Measurements from ENCODE around the gene PRKAB2.
"Not testable (repeated sequence)": the region's sequence is repeated elsewhere in the genome, so short reads cannot be mapped to it uniquely, and the experiment has no call there.

The PRKAB2 gene

GRCh38 chr1:147109762-147110161 is 62.5 kb downstream of the PRKAB2 start:
- no peak for DNase-seq (ENCODE audit: low spot score)

- no peak for DNase-seq (ENCODE audit: low spot score)
Measured at GRCh38 chr1:147109041-147109440, 63.2 kb downstream of the PRKAB2 start.

GRCh38 chr1:147106407-147106881 is 65.8 kb downstream of the PRKAB2 start:
- DNase-seq (ENCODE audit: low spot score): not testable (repeated sequence)

- DNase-seq (ENCODE audit: low spot score): no peak
Measured at GRCh38 chr1:147105909-147106308, 66.4 kb downstream of the PRKAB2 start.
